Activated CD8-positive, alpha-beta memory T cell treated with anti-CD3 and anti-CD28 coated beads, Interleukin-2, amount 50 U/mL, for 48 hours (primary cell): ENCODE data around the gene KCNIP3.

ENCODE experiments used
- DNase-seq: peaks from one replicate; pipeline ENCODE4 v3.0.0-alpha.2; 2020

KCNIP3 gene

DNA sequence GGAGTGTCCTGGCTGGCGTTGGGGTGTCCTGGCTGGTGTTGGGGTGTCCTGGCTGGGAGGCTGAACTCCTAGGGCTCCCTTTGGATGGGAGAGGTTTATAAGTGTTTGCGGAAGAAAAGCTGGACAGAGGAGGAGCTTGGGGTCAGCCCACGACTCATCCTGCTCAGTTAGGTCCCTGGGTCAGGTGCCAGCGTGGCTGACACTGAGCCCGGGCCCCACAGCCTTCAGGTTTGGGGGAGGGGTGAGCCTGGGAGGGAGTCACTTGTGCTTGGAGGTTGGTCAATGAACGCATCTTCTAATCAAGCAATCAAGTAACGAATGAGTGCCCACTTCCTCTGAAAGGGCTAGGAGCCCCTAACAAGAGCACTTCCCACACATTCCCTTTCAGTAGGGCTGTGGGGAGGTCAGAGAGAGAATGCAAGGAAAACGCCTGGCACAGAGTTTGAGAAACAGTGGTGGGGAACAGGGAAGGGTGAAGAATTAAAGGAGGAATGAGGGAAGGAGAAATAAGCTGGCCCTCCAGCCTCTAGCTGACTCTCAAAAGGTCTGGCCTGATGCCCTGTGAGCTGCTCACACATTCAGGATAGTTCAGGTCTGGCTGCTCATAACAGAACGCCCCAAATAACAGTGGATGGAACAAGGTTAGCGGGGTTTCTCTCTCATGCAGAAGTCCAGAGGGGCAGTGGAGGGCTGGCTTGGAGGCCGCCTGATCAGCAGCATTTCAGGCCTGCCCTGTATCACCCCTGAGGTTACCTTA is 670 bp downstream of the KCNIP3 start:
- DNase-seq, result no peak

DNA sequence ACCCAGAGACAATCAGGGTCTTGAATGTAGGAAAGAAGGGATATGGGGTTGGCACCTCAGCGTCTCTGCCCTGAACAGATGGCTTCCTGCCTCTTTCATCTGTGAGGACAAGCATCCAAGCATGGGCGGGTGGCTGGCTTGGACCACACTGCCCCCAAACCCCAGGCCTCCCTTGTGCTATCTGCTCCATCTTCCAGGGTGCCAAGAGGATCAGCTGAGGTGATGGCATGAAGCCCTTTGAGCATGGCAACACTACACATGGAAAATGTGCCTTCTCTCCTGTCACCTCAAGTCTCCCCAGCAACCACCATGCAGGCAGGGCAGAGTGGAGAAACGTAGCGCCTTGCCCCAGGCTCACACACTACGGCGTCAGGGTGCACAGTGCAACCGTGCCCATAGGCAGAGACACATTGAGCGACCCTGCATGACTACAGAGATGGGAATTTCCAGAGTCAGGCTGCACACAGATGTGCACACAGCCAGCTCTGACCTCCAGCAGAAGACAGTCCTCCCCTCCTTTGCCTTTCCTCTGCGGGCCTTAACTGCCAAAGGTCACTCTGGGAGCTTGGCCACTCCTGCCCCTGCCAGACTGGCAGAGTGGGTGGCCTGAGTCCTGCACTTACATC is 1.5 kb downstream of the KCNIP3 start:
- no peak for DNase-seq

DNA sequence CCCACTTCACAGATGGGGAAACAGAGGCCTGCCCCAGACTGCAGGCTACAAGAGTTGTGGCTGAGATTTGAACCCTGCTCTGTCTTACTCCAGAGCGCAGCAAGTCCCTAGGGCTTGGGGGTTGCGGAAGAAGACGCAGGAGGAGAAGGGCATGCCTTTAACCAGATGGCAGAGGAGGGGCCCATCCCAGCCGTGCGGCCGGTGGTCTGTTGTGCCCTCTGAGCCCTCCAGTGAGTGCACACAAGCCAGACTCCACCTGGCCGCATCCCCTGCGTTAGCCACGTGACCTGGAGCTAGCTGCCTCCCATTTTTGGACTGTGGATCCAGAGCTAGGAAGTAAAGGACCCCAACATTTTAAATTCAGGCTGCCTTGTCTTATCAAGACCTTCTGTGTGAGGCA is 2.8 kb downstream of the KCNIP3 start:
- DNase-seq, result no peak

DNA sequence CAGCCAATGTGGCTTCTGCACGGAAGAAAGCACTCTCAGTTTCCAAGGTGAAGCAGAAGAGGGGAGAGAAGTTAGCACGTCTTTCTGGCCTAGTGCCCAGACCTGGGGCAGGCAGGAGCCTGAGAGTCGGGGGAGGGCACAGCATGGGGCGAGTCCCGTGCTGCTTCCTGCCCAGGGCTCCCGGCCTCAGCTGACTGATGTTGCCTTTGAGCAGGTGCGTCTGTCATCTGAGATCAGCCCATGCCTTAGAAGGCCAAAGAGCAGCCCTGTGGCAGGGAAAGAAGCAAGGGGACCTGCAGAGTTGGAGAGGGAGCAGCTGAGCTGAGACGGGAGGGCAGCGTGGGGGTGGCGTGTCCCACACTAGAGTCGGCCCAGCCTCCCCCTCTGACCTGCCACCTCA is 3.3 kb downstream of the KCNIP3 start:
- no peak for DNase-seq

DNA sequence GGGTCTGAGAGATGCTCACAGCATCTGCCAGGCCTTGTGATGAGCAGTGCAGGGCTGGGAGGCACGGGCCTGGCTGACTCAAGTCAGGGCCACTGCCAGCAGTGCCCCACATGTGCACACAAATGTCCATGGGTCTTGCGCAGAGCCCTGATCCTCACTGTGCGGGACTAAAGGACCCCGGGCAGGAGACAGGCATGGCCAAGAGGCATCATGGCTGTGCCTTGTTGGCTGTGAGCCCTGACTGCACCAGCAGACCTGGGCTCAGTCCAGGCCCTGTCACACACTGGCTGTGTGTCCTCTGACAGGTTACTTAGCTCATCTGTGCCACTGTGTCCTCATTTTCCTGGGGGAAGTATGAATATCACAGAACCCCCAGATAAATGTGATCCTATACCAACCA is 4.0 kb downstream of the KCNIP3 start:
- no peak for DNase-seq

DNA sequence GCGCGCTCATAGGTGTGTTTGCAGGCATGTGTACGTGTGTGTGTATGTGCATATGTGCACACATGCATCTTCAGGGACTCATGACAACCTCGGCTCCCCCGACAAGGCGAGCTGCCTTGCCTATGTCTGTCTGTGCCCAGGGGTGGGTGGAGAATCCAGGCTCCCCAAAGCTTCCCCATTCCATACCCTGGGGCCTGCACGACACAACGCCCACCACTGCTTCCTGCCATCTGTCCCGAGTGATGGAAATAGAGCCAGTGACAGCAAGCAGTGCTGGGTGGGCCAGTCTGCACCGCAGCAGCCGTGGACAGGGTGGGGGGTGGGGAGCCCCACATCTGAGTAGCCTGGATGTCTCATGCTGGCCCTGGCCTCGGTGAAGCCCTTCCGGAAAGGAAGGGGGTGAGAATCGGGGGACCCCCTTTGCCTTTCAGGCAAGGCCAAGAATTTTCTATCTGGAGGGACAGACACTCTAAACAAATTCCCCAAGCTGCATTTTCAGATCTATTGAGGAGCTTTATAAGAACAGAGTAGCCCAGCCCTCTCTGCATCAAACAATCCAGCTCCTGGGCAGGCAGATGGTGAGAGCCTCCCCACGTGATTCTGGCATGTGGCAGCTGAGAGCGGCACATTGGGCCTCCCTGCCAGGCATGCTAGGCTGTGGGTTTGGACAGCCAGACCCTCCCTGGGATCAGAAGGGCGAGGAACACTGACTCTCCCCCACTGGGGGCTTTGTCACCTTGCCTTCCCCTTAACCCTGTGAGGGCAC is 4.9 kb downstream of the KCNIP3 start:
- no peak for DNase-seq

DNA sequence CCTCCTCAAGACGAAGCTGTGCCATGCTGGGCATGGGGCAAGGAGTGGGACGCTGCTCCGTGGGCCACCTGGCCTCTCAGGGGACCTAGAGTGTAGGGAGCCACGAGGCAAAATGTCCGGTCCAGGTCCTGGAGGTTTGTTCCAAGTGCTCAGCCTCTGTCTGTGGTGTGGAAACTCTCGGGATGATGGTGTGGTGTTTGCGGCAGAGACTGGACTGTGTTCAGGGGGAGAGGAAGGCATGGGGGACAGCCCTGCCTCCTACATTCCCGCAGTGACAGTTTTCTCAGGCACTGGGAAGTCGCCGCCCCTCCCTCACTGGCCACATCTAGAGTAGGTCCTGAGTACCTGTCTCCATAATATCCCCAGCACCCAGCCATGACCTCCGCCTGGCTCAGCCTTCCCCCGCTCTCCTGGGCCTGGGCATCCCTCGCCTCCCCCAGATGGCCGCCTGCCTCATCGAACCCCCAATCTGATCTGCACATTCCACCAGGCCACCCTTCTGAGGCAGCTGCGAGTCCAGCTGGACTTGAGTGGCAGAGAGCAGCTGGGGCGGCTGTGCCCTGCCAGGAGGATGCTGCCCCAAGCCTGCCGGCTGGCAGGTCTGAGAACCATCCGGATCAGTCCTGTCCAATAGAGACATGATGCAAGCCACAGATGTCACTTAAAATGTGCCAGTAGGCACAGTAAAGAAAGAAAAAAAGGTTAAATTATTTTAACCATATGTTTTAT is 6.2 kb downstream of the KCNIP3 start:
- DNase-seq, result no peak

DNA sequence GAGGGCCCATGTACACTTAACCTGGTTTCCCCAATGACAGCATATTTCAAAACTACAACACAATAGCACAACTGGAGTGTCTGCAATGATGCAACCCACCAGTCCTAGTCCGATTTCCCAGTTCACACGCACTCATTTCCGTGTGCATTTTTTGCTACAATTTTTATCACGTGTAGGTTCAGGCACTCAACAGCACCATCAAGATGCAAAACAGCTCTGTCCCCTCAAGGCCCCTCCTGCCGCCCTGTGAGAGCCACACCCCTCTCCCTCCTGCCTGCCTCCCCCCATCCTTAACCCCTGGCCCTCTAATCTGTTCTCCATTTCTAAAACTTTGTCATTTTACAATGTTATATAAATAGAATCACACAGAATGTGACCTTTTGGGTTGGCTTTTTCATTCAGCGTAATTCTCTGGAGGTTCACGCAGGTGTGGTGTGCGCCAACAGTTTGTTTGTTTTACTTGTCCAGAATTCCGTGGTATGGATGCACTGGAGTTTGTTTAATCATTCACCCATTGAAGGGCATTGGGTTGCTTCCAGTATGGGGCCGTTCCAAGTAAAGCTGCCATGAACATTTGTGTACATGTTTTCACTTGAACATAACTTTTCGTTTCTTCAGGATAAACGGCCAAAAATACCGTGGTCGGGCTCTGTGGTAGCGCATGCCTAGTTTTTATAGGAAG is 8.4 kb downstream of the KCNIP3 start:
- DNase-seq, result no peak

DNA sequence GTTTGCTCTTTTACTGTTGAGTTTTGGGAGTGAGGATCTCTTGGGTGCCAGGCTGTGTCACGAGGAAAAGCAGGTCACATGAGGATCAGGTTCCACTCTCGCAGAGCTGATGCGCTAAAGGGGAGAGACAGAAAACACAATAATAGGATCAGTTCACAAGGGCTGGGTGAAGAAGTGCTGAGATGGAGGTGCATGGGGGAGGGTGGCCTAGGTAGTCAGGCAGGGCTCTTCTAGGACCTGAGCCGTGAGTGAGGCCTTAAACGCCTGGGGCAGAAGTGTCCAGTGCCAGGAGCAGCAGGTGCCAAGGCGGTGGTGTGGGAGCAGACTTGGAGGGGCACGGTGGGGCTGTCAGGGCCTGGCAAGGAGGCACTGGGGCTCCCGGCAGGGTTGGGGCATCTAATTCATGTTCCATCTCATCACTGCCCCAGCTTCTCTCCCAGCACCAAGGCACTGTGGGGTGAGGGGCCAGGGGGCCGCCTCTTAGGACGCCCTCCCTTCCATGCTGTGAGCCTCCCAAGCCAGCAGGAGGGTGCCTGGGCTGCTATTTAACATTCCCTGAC is 9.3 kb downstream of the KCNIP3 start:
- no peak for DNase-seq

DNA sequence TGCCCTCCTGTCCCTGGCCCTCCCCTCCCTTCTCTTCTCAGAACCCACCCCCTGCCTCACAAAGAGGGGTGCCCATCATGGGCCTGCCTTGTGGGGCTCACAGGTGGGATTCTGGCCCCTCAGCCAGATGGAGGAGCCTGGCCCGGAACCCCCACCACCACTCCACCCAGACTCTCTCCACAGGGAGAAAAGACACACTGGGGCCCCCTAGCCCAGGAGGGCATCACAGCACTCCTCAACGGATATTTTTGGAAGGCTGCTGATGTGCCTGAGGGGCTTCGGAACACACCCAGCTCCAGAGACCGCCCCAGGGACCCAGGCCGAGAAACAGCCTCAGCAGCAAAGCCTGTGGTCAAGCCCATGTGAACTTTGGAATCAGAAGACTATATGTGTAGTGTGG is 9.9 kb downstream of the KCNIP3 start:
- no peak for DNase-seq

DNA sequence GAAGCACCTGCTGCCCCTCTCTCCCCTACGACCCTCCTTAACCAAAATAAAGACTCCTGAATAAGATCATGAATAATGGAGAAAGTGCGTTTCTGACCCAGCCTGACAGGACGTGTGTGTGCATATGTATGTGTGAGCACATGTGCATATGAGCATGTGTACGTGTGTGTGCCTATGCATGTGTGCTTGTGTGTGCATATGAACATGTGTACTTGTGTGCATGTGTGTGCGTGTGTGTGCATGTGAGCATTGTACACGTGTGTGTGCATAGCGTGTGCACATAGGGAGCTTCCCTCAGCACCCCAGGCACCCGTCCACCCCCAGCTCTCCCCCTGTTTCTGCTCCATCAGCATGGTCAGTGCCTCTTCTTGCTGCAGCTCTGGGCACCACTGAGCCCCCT is 10.7 kb downstream of the KCNIP3 start:
- DNase-seq, result no peak

DNA sequence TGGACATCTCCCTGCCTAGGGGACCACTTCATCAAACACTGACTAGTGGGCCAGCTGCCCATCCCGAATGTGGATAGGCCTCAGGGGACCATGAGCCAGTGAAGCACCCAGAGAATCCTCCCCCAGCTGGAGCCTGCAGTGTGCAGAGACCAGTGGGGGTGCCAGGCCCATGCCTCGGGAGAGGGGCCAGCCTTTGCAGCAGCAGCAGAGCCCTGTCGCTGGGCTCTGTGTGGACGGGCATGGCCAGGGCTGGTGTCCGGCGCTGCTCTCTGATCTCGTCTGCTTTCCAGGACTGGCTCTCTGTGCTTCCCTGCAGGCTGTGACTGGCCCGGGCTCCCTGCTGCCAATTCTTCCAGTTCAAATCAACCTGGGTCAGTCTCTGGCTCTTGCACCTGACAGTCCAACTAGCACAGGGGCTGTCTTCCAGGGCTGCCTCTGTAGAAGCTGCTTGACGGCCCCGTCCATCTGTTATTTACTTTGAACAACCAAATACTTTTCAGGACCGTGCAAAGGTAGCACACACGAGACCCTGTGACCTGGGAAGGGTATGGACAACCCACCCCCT is 11.4 kb downstream of the KCNIP3 start:
- DNase-seq, result no peak

DNA sequence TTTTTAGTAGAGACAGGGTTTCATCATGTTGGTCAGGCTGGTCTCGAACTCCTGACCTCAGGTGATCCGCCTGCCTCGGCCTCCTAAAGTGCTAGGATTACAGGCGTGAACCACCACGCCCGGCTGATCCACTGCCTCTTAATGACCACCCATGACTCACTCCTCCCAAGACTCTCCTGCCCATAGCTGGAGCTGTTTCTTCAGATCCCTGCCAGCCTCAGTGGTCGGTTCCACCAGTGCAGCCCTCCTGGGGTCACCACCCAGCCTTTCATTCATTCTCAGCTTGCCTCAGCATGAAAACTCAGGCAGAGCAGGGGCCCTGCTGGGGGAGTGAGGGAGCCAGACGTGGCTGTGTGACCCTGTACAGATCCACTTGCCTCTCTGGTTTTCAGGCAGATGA is 12.5 kb downstream of the KCNIP3 start:
- DNase-seq, result no peak

DNA sequence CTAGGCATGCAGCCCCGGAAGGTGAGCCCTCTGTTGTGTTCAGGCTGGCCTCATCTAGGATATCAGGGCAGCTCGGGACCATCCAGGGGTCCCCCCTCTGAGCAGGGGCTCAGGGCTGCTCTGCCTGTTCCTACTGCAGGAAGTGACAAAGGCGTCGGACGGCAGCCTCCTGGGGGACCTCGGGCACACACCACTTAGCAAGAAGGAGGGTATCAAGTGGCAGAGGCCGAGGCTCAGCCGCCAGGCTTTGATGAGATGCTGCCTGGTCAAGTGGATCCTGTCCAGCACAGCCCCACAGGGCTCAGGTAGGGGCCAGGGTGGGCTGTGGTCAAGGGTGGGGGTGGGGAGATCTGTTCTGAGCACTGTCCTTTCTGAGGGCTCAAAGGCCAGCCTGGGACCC is 13.1 kb downstream of the KCNIP3 start:
- no peak for DNase-seq

DNA sequence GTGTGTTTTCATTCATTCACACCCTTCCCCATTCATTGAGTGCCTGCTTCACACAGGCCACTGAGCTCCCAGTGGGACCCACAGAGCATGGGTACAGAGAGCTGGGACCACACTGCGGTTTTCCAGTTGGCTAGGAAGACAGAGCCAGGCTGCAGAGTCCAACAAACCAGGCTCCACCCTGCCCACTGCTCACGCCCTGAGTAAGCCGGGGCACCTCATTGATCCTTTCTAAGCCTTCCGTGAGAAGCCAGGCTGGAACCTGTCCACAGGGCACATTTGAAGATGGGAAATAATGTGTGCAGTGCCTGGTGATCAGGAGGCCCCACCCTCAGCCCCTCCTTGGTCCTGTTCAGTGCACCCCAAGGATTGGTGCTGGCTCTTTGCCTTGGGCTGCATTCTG is 13.5 kb downstream of the KCNIP3 start:
- no peak for DNase-seq

DNA sequence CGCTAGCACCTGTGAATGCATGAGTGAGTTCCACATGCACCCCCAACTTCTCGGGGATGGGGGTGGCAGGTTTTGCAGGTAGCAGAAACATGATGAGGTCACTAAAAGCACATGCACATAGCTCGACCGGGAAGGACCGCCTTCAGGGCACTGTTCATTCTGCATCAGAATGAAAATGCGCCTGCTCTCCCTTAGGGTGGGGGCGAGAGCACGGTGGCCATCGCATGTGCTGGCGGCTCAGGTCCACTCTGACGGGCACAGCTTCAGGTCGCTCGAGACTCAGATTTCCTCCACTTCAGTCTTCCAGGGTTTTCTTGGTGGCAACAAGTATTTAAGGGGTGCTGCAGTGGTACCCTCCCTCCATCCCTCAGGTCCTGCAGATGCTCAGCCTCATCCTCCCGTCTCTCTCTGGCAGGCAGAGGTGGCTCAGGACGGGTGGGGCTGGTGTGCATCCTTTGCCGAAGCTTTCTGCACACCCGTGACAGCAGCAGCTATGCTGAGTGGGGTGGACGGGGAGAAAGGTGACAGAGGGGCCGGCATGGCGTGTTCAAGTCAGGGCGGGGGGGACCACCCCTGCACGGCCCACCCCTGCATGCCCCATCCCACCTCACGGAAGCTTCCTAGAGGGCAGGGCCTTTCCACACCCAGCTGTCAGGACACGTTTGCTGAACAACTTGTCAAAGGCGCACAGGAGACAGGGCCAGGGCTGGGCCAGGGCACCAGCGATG is 14.8 kb downstream of the KCNIP3 start:
- DNase-seq, result no peak

DNA sequence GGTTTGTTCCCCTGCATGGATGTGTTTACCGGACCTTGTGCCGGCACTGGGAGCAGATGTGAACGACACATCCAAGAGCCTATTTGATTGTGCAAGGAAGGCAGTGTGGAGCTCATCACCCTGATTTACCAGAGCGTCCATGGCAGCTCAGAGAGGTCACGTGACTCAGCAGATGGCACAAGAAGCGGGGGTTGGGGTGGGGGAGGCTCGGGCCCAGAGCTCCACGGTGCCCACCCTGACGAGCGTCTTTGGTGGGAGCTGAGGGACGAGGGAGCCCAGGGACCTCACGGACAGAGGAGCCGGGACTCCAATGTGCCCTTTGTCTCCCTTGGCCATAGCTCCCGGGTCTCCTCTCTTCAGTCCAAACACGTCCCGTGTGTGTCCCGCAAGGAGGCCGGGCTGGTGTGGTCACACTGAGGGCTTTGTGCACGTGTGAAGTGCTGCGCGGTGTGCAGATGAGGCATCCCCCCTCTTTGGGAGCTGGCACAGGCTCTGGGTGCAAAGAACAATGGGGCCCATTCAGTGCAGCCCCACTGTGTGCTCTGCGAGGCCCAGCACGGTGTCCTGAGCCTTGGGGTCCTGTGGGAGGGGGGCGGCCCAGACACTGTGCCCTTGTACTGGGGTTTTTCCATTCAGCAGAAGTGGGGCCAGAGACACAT is 15.5 kb downstream of the KCNIP3 start:
- DNase-seq, result no peak

DNA sequence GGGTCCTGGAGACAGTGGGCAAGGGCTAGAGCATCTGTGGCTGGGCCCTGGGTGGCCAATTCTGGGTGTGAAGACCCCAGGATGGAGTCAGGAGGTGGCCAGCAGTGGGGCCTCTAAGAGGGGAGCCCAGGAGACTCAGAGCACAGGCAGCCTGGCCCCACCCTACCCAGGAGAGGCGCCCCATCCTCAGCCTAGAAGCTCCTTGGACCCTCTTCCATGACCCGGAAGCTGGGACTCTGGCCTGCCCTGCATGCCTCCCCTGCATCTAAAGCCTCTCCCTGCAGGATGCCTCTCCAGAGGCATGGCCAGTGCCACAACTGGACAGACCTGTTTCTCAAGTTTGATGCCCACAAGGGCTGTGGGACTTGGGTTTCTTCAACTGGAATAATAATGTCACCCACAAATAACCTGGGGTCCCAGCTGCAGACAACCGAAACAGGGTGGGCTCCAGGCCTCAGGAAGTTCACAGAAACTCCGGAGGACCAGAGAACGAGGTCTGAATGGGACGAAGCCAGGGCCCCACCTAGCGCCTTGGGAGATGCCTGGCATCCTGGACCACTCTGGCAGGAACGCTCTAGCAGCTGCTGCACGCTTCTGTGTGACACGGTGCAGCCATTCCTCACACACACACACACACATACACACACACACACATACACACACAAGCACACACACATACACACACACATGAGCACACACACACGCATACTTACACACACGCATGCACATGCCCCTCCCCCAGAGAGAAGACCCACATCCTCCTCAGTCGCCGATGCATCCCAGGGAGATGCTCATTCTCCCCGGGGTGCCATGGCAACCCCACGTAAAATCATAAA is 16.4 kb downstream of the KCNIP3 start:
- no peak for DNase-seq

DNA sequence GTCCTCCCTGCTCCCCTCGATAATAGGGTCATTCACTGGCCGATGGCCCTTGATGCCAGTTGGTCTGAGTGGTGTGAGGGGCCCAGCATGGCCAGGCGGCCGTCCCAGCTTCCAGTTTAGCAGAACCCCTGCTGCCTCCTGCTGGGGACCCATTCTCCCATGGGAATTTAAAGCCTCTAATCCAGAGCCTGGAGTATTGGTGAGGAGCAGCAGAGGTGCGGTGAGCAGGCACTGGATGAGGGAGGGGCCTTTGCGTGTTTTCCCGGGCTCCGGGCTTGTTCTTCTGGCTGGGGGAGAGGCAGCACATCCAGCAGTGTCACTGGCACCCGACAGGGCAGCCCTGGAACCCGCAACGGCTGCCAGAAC is 17.4 kb downstream of the KCNIP3 start:
- DNase-seq, result no peak
